Measurements from ENCODE around the gene RIMS4. TPM values are rescaled to one million over a fixed set of nuclear protein-coding genes. Genes with fewer than 3 reads are reported as not detected.

The RIMS4 gene
- total RNA-seq, 1 donor from 2014 or later, result 6.3 TPM

DNA sequence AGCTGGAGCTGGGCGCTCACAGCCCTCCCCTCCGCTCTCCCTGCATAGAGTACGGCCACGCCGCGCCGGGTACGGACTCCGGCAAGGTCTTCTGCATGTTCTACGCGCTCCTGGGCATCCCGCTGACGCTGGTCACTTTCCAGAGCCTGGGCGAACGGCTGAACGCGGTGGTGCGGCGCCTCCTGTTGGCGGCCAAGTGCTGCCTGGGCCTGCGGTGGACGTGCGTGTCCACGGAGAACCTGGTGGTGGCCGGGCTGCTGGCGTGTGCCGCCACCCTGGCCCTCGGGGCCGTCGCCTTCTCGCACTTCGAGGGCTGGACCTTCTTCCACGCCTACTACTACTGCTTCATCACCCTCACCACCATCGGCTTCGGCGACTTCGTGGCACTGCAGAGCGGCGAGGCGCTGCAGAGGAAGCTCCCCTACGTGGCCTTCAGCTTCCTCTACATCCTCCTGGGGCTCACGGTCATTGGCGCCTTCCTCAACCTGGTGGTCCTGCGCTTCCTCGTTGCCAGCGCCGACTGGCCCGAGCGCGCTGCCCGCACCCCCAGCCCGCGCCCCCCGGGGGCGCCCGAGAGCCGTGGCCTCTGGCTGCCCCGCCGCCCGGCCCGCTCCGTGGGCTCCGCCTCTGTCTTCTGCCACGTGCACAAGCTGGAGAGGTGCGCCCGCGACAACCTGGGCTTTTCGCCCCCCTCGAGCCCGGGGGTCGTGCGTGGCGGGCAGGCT is 60.1 kb downstream of the RIMS4 start:
- DNase-seq (ENCODE audit: low spot score, unreplicated experiment), result no peak
- Mint-ChIP-seq H3K27ac (no peak overlapping the region), H3K9me3 (ENCODE audit: low read depth) (no peaks in the 10 kb centered on the region), H3K36me3 (ENCODE audit: insufficient read depth) (no peaks in the 10 kb centered on the region), H3K4me3 (ENCODE audit: low read depth) (no peak overlapping the region), H3K27me3 (peaks cover 37% of the 10 kb centered on the region), H3K4me1 (ENCODE audit: low read depth) (peaks cover 5% of the 10 kb centered on the region)
- TF ChIP-seq, protein P1, sequence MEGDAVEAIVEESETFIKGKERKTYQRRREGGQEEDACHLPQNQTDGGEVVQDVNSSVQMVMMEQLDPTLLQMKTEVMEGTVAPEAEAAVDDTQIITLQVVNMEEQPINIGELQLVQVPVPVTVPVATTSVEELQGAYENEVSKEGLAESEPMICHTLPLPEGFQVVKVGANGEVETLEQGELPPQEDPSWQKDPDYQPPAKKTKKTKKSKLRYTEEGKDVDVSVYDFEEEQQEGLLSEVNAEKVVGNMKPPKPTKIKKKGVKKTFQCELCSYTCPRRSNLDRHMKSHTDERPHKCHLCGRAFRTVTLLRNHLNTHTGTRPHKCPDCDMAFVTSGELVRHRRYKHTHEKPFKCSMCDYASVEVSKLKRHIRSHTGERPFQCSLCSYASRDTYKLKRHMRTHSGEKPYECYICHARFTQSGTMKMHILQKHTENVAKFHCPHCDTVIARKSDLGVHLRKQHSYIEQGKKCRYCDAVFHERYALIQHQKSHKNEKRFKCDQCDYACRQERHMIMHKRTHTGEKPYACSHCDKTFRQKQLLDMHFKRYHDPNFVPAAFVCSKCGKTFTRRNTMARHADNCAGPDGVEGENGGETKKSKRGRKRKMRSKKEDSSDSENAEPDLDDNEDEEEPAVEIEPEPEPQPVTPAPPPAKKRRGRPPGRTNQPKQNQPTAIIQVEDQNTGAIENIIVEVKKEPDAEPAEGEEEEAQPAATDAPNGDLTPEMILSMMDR (IDR thresholded peaks at IDR 0.05; ENCODE audit: unreplicated experiment), result no peak

DNA sequence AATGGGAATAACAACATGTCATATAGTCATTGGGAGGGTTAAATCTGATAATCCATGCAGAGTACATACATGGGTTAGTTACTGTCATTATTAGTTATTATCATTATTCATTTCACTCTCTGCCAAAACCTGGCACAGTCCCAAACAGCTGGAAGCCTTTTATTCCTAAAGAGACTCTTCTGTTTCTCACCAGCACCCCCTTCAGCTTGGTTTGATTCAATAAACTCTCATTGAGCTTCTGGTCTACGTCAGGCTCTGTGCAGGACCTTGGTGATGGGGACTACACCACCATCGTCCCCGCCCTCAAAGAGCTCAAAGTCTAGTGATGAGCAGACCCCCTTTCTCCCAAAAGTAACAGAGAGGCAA is 62.4 kb downstream of the RIMS4 start:
- H3K4me1 Mint-ChIP-seq (ENCODE audit: low read depth), result peaks cover 9% of the 10 kb centered on the region
- H3K9me3 Mint-ChIP-seq (ENCODE audit: low read depth), result no peaks in the 10 kb centered on the region
- TF ChIP-seq, protein P1 (IDR thresholded peaks at IDR 0.05; ENCODE audit: unreplicated experiment), result no peak
- no peak overlapping the region for H3K4me3 Mint-ChIP-seq (ENCODE audit: low read depth)
- H3K27me3 Mint-ChIP-seq, result peaks cover 58% of the 10 kb centered on the region
- no peaks in the 10 kb centered on the region for H3K36me3 Mint-ChIP-seq (ENCODE audit: insufficient read depth)
- no peak overlapping the region for H3K27ac Mint-ChIP-seq
- DNase-seq (ENCODE audit: low spot score, unreplicated experiment), result no peak

DNA sequence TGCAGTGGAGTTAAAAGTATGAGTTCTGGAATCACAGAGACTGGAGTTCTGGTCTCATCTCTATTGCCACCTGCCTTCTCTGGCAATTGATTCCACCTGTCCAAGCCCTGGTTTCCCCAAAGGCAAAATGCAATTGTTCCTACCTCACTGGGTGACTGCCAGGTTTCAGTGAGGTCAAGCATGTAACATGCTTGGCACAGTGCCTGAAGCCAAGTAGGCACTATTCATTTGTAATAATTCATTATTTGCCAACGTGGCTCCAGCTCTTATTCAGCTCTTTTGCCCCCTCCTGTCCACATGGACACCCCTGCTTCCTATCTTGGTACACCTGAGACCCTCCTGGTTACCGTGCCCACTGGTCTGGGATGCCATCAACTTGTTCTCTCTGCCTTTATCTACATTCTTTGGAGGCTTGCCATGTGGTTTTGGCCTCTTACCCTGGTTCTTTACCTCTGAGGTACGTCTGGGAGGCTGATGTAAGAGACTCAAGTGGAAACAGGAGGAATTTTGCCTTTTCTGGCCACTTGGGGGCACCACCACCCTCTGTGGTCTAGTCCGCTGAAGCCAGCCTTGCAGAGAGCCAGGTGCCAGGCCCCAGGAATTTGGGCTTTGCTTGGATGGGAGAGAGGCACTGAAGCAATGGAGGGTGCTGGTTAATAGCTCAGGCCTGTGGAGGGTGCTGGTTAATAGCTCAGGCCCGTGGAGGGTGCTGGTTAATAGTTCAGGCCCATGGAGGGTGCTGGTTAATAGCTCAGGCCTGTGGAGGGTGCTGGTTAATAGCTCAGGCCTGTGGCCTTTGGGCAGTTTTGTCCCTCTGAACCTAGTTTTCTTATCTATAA is 63.0 kb downstream of the RIMS4 start:
- peaks cover 62% of the 10 kb centered on the region for H3K27me3 Mint-ChIP-seq
- peak overlapping the region; percentile 38 for H3K27ac Mint-ChIP-seq
- TF ChIP-seq, protein P1 (IDR thresholded peaks at IDR 0.05; ENCODE audit: unreplicated experiment), result peak; percentile 77
- peak overlapping the region; percentile 39 for H3K4me3 Mint-ChIP-seq (ENCODE audit: low read depth)
- H3K9me3 Mint-ChIP-seq (ENCODE audit: low read depth), result no peaks in the 10 kb centered on the region
- H3K4me1 Mint-ChIP-seq (ENCODE audit: low read depth), result peaks cover 9% of the 10 kb centered on the region
- no peaks in the 10 kb centered on the region for H3K36me3 Mint-ChIP-seq (ENCODE audit: insufficient read depth)
- DNase-seq (ENCODE audit: low spot score, unreplicated experiment), result peak; percentile 64

DNA sequence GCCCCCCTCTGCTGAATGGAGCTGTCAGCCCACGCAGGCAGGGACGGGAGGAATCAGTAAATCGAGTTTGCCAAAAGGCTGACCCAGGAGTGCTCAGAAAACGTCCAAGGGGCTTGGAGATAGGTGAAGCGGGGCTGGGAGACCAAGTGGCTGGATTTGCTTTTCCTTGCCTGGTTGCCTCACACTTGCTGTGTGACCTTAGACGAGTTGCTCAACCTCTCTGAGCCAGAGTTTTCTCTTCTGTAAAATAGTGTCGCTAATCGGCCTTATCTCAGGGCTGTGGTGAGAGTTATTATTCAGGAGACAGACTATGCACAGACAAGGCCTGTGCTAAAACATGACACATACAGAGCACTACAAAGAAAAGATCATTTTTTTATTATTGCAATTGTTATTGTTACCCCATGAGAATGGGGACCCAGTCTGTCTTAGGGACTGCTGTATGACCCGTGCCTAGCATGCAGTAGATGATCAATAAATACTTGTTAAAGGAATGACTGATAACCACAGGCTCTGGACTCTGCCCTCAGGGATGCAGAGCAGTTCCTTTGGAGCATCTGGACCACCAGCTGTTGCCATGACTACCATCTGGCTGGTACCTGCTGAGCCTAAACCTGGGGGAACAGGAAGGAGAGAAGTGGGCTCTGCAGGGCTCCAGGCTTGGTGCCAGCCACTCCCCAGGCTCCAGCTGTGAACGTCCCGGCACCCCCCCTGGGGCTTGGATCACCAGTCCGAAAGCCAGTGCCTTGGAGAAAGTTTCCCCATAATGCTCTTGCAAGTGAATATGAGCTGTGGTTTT is 63.8 kb downstream of the RIMS4 start:
- Mint-ChIP-seq H3K9me3 (ENCODE audit: low read depth) (no peaks in the 10 kb centered on the region), H3K4me3 (ENCODE audit: low read depth) (peak overlapping the region; percentile 51), H3K27me3 (peaks cover 71% of the 10 kb centered on the region), H3K36me3 (ENCODE audit: insufficient read depth) (no peaks in the 10 kb centered on the region), H3K4me1 (ENCODE audit: low read depth) (peaks cover 9% of the 10 kb centered on the region), H3K27ac (no peak overlapping the region)
- TF ChIP-seq, protein P1 (IDR thresholded peaks at IDR 0.05; ENCODE audit: unreplicated experiment), result no peak
- no peak for DNase-seq (ENCODE audit: low spot score, unreplicated experiment)
